MM.1S (cell line): ENCODE measurements around the gene MRTFA.

Experiments used
- EZH2phosphoT487 ChIP-seq: fragments of 300-600 bp; sonication (generic); IDR thresholded peaks from 2 replicates; pipeline ENCODE4 v1.6.1; 2018; ENCODE audit warnings: antibody characterized with exemption, low read length
- TF ChIP-seq, protein P1 (sequence below): fragments of 300-600 bp; sonication (generic); IDR thresholded peaks from 2 replicates; pipeline ENCODE4 v1.5.1; 2016; ENCODE audit warnings: antibody characterized with exemption, low read length, mixed read lengths

GRCh38 chr22:40399621-40400020 lies 236.9 kb downstream of the MRTFA start:
- TF ChIP-seq, protein P1, sequence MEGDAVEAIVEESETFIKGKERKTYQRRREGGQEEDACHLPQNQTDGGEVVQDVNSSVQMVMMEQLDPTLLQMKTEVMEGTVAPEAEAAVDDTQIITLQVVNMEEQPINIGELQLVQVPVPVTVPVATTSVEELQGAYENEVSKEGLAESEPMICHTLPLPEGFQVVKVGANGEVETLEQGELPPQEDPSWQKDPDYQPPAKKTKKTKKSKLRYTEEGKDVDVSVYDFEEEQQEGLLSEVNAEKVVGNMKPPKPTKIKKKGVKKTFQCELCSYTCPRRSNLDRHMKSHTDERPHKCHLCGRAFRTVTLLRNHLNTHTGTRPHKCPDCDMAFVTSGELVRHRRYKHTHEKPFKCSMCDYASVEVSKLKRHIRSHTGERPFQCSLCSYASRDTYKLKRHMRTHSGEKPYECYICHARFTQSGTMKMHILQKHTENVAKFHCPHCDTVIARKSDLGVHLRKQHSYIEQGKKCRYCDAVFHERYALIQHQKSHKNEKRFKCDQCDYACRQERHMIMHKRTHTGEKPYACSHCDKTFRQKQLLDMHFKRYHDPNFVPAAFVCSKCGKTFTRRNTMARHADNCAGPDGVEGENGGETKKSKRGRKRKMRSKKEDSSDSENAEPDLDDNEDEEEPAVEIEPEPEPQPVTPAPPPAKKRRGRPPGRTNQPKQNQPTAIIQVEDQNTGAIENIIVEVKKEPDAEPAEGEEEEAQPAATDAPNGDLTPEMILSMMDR, result no peak
- TF ChIP-seq EZH2phosphoT487, result no peak
